Ovary (tissue), 9 donors: ENCODE data around the gene NUP93. TPM values are rescaled to one million over a fixed set of nuclear protein-coding genes. Genes with fewer than 3 reads are reported as not detected.

Source experiments
- DNase-seq, 5 donors: peaks; one replicate each; pipeline ENCODE4 v3.0.0-alpha.2; 2019 to 2020
- H3K27ac ChIP-seq, 2 donors: fragments of 200-600 bp; one replicate each; pipeline versions ENCODE4 v1.5.1 to v1.8.0; 2019 to 2022
- H3K27me3 ChIP-seq: fragments of 200-600 bp; one replicate; pipeline ENCODE4 v1.8.0; 2022
- H3K36me3 ChIP-seq: fragments of 200-600 bp; sonication (generic); one replicate; pipeline ENCODE4 v1.5.1; 2019
- H3K4me1 ChIP-seq: one replicate; pipeline ENCODE4 v1.8.1; 2013; ENCODE audit warnings: mild to moderate bottlenecking, moderate library complexity; ENCODE audit not compliant: insufficient read depth
- H3K4me3 ChIP-seq: fragments of 200-600 bp; sonication (generic); one replicate; pipeline ENCODE4 v1.5.1; 2017
- H3K9me3 ChIP-seq, 2 donors: fragments of 200-600 bp in 1 of 2; sonication (generic) in 1 of 2; one replicate each; pipeline versions ENCODE4 v1.5.1 to v1.8.1; 2013 to 2019; ENCODE audit warnings: mild to moderate bottlenecking in 1 of 2, moderate library complexity in 1 of 2
- EP300 ChIP-seq: sonication (generic); formaldehyde crosslinking; IDR thresholded peaks from one replicate; pipeline ENCODE4 v1.6.1; 2017; ENCODE audit warnings: antibody characterized with exemption
- POLR2A ChIP-seq: fragments of 450-650 bp; IDR thresholded peaks from one replicate; pipeline ENCODE4 v1.6.1; 2017; ENCODE audit warnings: antibody characterized with exemption, mild to moderate bottlenecking, moderate library complexity
- WGBS, 3 donors: extraction: QIAGEN DNeasy Blood & Tissue Kit in 1 of 3; methylation state at CpG; one replicate each; pipeline versions ENCODE4 v1.1.5 to v1.1.7; 2013 to 2017; 5-methylcytosine and 5-hydroxymethylcytosine counted together
- intact Hi-C, 4 donors: fragments of 100-400 bp; cut with DNase I; formaldehyde crosslinking; loops; one replicate each; pipeline versions ENCODE4 v1.11.0 to v1.15.1; 2022 to 2023
- polyA plus RNA-seq, 2 donors: library from polyadenylated mRNA; stranded (reverse); fragments of 200-250 nt in 1 of 2; fragments of 350-450 nt in 1 of 2; fragmentation: Illumina TruSeq in 1 of 2; extraction: RNeasy Lipid Tissue Mini Kit (QIAGEN cat#74804) in 1 of 2; gene quantifications; one replicate each; pipeline ENCODE4 v1.2.3, GENCODE V29; 2013 to 2014
- total RNA-seq, 7 donors: library from RNA; depleted of rRNA in 2 of 7; stranded (reverse); fragments of >200 nt in 2 of 7; fragmentation: NEBNext Ultra II Directional in 3 of 7; extraction: Animal tissue kit (Norgen Biotek cat#: 25700) in 3 of 7; gene quantifications; one replicate each; pipeline versions ENCODE4 v1.1.0 to v1.2.4, GENCODE V29; 2016 to 2023
- TF ChIP-seq, protein P1 (sequence below), 3 donors: fragments of 450-650 bp in 2 of 3; fragments of 200-600 bp in 1 of 3; IDR thresholded peaks; one replicate each; pipeline versions ENCODE4 v1.5.1 to v1.8.0; 2016 to 2022; ENCODE audit warnings: antibody characterized with exemption in 3 of 3, mild to moderate bottlenecking in 1 of 3
- donor health status: DM: no; HTN: no; CAD: no; lungs with moderate emphysema.
- donor health status: DM: no; HTN: no; CAD: no.
- donor health status: Bipolar disorder and iron deficiency.
- donor health status: DM: yes; HTN: yes; CAD: no.
- donor health status: DM: no; HTN: no; CAD: no.
- donor health status: DM: yes; HTN: yes; CAD: no.

NUP93 gene
- total and polyA plus RNA-seq, 9 donors: 24.1 to 53.9 (median 42.7) TPM

DNA sequence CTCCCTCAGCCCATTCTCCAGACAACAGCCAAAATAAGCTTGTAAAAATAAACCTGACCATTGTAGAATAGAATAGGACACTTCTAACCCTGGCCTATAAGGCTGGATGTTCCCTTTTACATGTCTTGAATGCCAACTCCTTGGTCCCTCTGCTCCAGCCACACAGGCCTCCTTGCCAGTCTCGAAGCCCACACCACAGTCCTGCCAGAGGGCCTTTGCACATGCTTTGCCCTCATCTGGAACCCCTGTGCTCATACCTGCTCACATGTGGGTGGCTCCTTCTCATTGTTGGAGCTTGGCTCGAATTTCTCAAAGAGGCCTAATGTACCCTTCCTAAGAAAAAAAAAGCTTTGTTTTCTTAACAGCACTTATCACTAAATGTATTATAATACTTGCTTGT, 129.7 kb downstream of the NUP93 start:
- 90 to 97% (median 93%) methylated on average over 2 of the region's 2 CpGs for WGBS, 3 donors

GRCh38 chr16:56860226-56861020, 130.5 kb downstream of the NUP93 start:
- H3K4me1 ChIP-seq: no peaks in the 10 kb centered on the region
- H3K4me3 ChIP-seq: no peak overlapping the region
- no peak for DNase-seq
- H3K9me3 ChIP-seq: no peaks in the 10 kb centered on the region
- TF ChIP-seq EP300: no peak
- TF ChIP-seq, protein P1, sequence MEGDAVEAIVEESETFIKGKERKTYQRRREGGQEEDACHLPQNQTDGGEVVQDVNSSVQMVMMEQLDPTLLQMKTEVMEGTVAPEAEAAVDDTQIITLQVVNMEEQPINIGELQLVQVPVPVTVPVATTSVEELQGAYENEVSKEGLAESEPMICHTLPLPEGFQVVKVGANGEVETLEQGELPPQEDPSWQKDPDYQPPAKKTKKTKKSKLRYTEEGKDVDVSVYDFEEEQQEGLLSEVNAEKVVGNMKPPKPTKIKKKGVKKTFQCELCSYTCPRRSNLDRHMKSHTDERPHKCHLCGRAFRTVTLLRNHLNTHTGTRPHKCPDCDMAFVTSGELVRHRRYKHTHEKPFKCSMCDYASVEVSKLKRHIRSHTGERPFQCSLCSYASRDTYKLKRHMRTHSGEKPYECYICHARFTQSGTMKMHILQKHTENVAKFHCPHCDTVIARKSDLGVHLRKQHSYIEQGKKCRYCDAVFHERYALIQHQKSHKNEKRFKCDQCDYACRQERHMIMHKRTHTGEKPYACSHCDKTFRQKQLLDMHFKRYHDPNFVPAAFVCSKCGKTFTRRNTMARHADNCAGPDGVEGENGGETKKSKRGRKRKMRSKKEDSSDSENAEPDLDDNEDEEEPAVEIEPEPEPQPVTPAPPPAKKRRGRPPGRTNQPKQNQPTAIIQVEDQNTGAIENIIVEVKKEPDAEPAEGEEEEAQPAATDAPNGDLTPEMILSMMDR (IDR thresholded peaks at IDR 0.05): no peak
- no peak for TF ChIP-seq POLR2A
- no peak overlapping the region for H3K27ac ChIP-seq
- no peaks in the 10 kb centered on the region for H3K36me3 ChIP-seq
- intact Hi-C loops: loop anchor here in 2 of 4 donors (10.0 kb wide), 1 partner anchor 184 kb away; no protein-coding TSS in a partner anchor
- WGBS, 3 donors: 71 to 79% (median 73%) methylated on average over 9 of the region's 9 CpGs
- H3K27me3 ChIP-seq: no peaks in the 10 kb centered on the region

More for the DNA sequence above, 129.7 kb downstream of the NUP93 start:
- Histone ChIP-seq H3K4me1 (no peaks in the 10 kb centered on the region), H3K4me3 (no peak overlapping the region), H3K36me3 (no peaks in the 10 kb centered on the region), H3K27ac (no peak overlapping the region), H3K9me3 (no peaks in the 10 kb centered on the region), H3K27me3 (no peaks in the 10 kb centered on the region)
- TF ChIP-seq EP300: no peak
- TF ChIP-seq, protein P1 (IDR thresholded peaks at IDR 0.05): no peak
- no peak for TF ChIP-seq POLR2A
- DNase-seq: no peak
- intact Hi-C loops: loop anchor here in 2 of 4 donors (10.0 kb wide), 2 partner anchors 85 to 185 kb away; no protein-coding TSS in a partner anchor

GRCh38 chr16:56861092-56861610, 131.2 kb downstream of the NUP93 start:
- Histone ChIP-seq H3K9me3 (no peaks in the 10 kb centered on the region), H3K27me3 (no peaks in the 10 kb centered on the region), H3K4me1 (no peaks in the 10 kb centered on the region), H3K36me3 (no peaks in the 10 kb centered on the region), H3K27ac (no peak overlapping the region), H3K4me3 (no peak overlapping the region)
- no peak for TF ChIP-seq POLR2A
- no peak for TF ChIP-seq EP300
- TF ChIP-seq, protein P1 (IDR thresholded peaks at IDR 0.05): no peak
- WGBS, 3 donors: 62 to 72% (median 62%) methylated on average over 3 of the region's 3 CpGs
- intact Hi-C loops: loop anchor here in 2 of 4 donors (10.0 kb wide), 1 partner anchor 184 kb away; no protein-coding TSS in a partner anchor
- no peak for DNase-seq

GRCh38 chr16:56861756-56862155, 131.8 kb downstream of the NUP93 start:
- no peak for TF ChIP-seq POLR2A
- TF ChIP-seq, protein P1 (IDR thresholded peaks at IDR 0.05): no peak
- TF ChIP-seq EP300: no peak
- H3K4me1 ChIP-seq: no peaks in the 10 kb centered on the region
- H3K27me3 ChIP-seq: no peaks in the 10 kb centered on the region
- H3K4me3 ChIP-seq: no peak overlapping the region
- no peaks in the 10 kb centered on the region for H3K36me3 ChIP-seq
- no peak overlapping the region for H3K27ac ChIP-seq
- H3K9me3 ChIP-seq: no peaks in the 10 kb centered on the region
- 95% methylated on average over 8 of the region's 8 CpGs for WGBS, 3 donors
- intact Hi-C loops: loop anchor here in 2 of 4 donors (10.0 kb wide), 1 partner anchor 183 kb away; no protein-coding TSS in a partner anchor
- DNase-seq: no peak
